Sigmoid colon (tissue), 4 donors: ENCODE results near the gene CNTN2.

Experiments used
- POLR2A ChIP-seq, 2 donors: fragments of 450-650 bp; IDR thresholded peaks; one replicate each; pipeline ENCODE4 v1.6.1; 2016; ENCODE audit warnings: antibody characterized with exemption in 2 of 2, mild to moderate bottlenecking in 2 of 2, moderate library complexity in 2 of 2
- POLR2AphosphoS5 ChIP-seq, 4 donors: sonication (generic); formaldehyde crosslinking; IDR thresholded peaks; one replicate each; pipeline ENCODE4 v1.6.1; 2017; ENCODE audit warnings: antibody characterized with exemption in 4 of 4

DNA sequence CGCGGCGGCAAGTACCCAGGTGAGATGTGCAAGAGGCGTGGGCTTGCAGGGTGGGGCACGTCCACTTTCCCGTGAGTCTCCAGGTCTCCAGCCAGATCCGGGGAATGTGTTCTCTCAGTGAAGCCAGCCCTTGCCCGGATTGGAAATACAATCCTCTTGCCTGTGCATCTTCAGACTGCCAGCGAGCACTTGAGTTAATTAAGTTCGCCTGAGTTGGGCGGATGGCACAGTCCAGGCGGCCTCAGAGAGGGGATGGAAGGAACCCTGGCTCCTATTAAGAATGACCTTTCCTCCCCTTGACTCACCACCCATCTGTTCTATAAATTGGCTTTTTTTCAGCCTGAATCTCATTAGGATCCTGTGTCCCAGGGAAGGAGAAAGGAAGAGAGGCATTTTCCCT, 33.3 kb upstream of the CNTN2 start:
- TF ChIP-seq POLR2A (IDR thresholded peaks at IDR 0.05) (no peak), POLR2AphosphoS5 (IDR thresholded peaks at IDR 0.05) (no peak)
